ENCODE results near the gene TTBK2. TPM values are rescaled to one million over a fixed set of nuclear protein-coding genes. Genes with fewer than 3 reads are reported as not detected.

The TTBK2 gene
- total and polyA plus RNA-seq, 2 donors (not counting 3 experiments of a cell fraction or from before 2014, with no cell fraction given), result 4.4 to 17.1 TPM

- dilution Hi-C loops (cut with MboI; ENCODE audit: extremely low pct_ligation_motif_present, low sequenced_read_pairs), result no loop called here
- BruUV-seq (replicated peaks), result no TSS peak
- no peaks in the 10 kb centered on the region for H3K36me3 ChIP-seq (ENCODE audit: control insufficient read depth in 2 of 2, extremely low read depth in 1 of 2, insufficient read depth in 2 of 2, low read length in 2 of 2)
- H3K9me1 ChIP-seq (replicated peaks; ENCODE audit: control insufficient read depth, extremely low read depth, insufficient read depth, low read length), result no peaks in the 10 kb centered on the region
- no peaks in the 10 kb centered on the region for H3K9me3 ChIP-seq (replicated peaks; ENCODE audit: control insufficient read depth, insufficient read depth, low read length)
- no peaks in the 10 kb centered on the region for H3K4me1 ChIP-seq (ENCODE audit: control insufficient read depth, extremely low read depth, insufficient read depth, low read length)
- H3K9ac ChIP-seq (replicated peaks; ENCODE audit: extremely low read depth, insufficient read depth, low read length), result no peak overlapping the region
- POLR2A ChIA-PET, result no interaction called here
- H2AFZ ChIP-seq (ENCODE audit: low read depth, low read length), result no peak overlapping the region
- no peaks in the 10 kb centered on the region for H3K79me2 ChIP-seq (ENCODE audit: control insufficient read depth, insufficient read depth, low read length)
- no peak overlapping the region for H3K4me2 ChIP-seq (ENCODE audit: insufficient read depth, low read length)
- TF ChIP-seq FOS (IDR thresholded peaks at IDR 0.05; ENCODE audit: borderline replicate concordance, insufficient read depth, low read length) (no peak), MYC (IDR thresholded peaks at IDR 0.05; ENCODE audit: low read depth, low read length) (no peak), JUN (IDR thresholded peaks at IDR 0.05; ENCODE audit: borderline replicate concordance, insufficient read depth, insufficient read length, low read depth) (no peak), GATA2 (IDR thresholded peaks at IDR 0.05; ENCODE audit: insufficient read depth, insufficient read length, low read depth, low read length) (no peak), POLR2AphosphoS5 (IDR thresholded peaks at IDR 0.05; ENCODE audit: insufficient read depth, low read depth, low read length) (no peak), POLR2A (IDR thresholded peaks at IDR 0.05; ENCODE audit: low read depth, low read length) (no peak), CTCF (IDR thresholded peaks at IDR 0.05; ENCODE audit: extremely low read depth in 1 of 2, insufficient read depth in 1 of 2, low read depth in 1 of 2, low read length in 2 of 2) (no peak), EZH2 (IDR thresholded peaks at IDR 0.05; ENCODE audit: borderline replicate concordance, low read depth, low read length, severe bottlenecking) (no peak)
- TF ChIP-seq, protein P1, sequence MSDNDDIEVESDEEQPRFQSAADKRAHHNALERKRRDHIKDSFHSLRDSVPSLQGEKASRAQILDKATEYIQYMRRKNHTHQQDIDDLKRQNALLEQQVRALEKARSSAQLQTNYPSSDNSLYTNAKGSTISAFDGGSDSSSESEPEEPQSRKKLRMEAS (IDR thresholded peaks at IDR 0.05; ENCODE audit: insufficient read depth, insufficient read length), result no peak
- no peak for FAIRE-seq
- no peaks in the 10 kb centered on the region for H4K20me1 ChIP-seq (replicated peaks; ENCODE audit: control insufficient read depth, extremely low read depth, insufficient read depth, low read length)
- CTCF ChIA-PET, result interaction anchor here (1.1 kb wide), 1 partner anchor 107 kb away, joined by 4 read pairs; no protein-coding TSS in a partner anchor
- H3K27me3 ChIP-seq (ENCODE audit: control insufficient read depth in 2 of 2, insufficient read depth in 2 of 2, low read length in 2 of 2), result no peaks in the 10 kb centered on the region
- H3K4me3 ChIP-seq (replicated peaks in 1 of 3; ENCODE audit: insufficient read depth in 1 of 3, low read depth in 1 of 3, low read length in 3 of 3), result no peak overlapping the region
- DNase-seq (ENCODE audit: low read depth, low spot score), result no peak
- H3K27ac ChIP-seq (ENCODE audit: insufficient read depth, low read depth, low read length), result no peak overlapping the region
- intact Hi-C loops (cut with micrococcal nuclease), result no loop called here
Observed at GRCh38 chr15:42819786-42820185, 100.8 kb downstream of the TTBK2 start.
